Left hindlimb (tissue), 1 donor: ENCODE data around the gene ERC2.

Source experiments
- DNase-seq: peaks from one replicate; pipeline ENCODE4 v3.0.0-alpha.2; 2018

Gene ERC2

GRCh38 chr3:55906896-55907295, 561.4 kb downstream of the ERC2 start:
- no peak for DNase-seq

DNA sequence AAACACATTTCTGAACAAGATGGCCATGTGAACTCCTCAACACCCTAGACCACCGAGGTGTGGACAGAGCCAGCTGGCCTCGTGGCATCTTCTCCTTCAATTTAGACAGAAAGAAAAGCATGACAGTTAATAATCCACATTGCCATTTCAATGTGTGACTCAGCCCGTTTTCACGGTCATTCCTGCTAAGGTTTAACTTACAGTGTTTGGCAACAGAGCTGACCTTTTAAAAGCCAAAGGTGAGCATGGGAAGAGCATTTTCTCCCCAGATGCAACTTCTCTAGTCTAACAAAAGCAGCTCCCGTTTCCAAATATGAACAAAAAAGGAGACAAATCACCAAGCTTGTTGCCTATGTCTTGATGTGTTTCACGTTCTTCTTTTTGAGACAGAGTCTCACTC, 563.6 kb downstream of the ERC2 start:
- no peak for DNase-seq

DNA sequence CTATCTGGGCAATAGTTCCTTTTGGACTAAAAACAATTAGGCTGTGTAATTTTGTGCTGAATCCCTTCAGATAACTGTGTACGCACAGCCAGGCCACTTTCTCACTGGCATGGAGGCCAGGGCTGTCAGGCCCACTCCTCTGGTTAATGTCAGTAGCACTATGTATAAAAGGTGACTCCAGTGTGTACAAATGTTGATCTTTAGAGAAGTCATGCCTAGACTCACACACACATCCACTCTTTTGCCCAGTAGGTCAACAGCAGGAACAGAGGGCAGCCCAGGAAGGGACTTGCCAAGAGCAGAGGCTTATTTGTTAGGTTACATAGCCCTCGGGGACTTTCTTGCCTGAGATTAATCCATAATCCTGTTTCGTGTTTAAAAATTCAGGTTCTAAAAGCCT, 564.6 kb downstream of the ERC2 start:
- DNase-seq: no peak

GRCh38 chr3:55902221-55902900, 565.9 kb downstream of the ERC2 start:
- DNase-seq: peak; percentile 58

GRCh38 chr3:55899887-55900286, 568.4 kb downstream of the ERC2 start:
- DNase-seq: no peak

- DNase-seq: no peak
Measured at GRCh38 chr3:55897573-55898224, 570.6 kb downstream of the ERC2 start.

- DNase-seq: no peak
Measured at GRCh38 chr3:55895897-55896566, 572.2 kb downstream of the ERC2 start.

- no peak for DNase-seq
Measured at GRCh38 chr3:55894605-55895004, 573.7 kb downstream of the ERC2 start.

GRCh38 chr3:55893045-55893664, 575.1 kb downstream of the ERC2 start:
- no peak for DNase-seq

DNA sequence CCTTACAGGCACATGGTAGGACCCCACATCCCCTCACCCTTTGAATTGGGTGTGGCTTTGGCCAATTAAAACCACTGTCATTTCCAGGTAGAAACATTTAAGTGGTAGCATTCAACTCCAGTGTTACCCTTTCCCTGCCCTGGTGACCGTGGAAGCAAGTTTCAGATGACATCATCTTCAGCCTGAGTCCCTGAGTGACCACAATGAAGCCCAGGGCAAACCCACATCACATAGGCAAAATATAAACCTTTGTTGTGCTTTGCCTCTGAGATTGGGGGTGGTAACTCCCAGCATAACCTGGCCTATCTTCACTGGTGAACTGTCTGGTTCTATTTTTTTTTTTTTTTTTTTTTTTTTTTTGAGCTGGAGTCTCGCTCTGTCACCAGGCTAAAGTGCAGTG, 577.2 kb downstream of the ERC2 start:
- no peak for DNase-seq

DNA sequence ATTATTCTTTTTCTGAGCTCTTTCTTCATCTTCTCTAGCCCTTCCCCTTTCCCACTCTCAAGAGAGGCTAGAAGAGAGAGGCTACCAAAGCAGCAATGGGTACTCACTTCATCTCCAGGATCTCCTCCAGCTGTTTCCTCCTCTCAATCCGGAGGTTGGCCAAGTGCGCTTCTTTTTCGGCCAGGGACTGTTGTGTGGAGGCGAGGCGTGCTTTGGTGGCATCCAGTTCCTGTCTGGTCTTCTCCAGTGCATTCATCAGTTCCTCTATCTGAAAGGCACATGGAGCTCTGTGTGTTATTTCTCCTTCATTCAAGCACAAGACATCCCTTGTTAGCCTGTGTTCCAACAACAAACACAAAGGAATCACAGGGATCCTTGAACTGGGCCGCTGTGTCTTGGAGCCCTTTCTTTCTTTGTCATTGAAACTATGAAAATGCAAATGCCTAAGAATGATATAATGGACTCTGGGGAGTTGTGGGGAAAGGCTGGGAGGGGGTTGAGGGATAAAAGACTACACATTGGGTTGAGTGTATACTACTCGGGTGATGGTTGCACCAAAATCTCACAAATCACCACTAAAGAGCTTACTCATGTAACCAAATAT, 579.9 kb downstream of the ERC2 start:
- no peak for DNase-seq

GRCh38 chr3:55885721-55886120, 582.5 kb downstream of the ERC2 start:
- no peak for DNase-seq

DNA sequence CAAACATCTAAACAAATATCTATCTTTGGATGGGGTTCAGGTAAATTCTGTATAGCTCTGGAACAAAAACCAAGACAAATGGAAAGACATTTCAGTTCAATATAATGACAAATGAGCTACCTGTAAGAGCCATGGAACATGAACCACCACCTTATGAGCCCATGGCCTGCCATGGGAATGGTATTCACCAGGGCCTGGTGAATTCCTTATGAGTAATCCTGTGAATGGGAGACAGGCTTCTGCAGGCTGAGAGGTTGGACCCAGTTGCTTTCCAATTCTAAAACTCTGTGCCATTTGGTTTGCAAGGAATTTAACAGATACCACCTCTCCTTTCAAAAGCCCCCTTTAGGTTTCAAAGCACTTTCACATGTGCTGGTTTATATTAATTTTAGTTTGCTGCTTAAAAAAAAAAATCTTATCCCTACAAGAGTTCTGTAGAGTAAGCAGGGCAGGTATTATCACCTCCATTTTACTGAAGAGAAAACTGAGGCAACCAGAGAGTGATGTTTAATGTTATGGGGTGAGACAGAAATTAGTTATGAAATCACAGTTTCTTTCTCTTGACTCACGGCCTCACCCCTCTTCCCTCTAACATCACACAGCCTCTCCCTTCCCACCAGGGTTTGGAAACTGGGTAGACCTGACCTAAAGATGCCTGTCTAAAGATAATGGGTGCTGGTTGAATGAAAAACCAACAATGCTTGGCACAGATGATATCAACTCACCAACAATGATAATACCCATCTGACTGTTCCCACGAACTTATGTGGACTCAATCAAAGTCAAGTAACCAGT, 583.6 kb downstream of the ERC2 start:
- DNase-seq: no peak

- DNase-seq: no peak
Measured at GRCh38 chr3:55884066-55884465, 584.2 kb downstream of the ERC2 start.

DNA sequence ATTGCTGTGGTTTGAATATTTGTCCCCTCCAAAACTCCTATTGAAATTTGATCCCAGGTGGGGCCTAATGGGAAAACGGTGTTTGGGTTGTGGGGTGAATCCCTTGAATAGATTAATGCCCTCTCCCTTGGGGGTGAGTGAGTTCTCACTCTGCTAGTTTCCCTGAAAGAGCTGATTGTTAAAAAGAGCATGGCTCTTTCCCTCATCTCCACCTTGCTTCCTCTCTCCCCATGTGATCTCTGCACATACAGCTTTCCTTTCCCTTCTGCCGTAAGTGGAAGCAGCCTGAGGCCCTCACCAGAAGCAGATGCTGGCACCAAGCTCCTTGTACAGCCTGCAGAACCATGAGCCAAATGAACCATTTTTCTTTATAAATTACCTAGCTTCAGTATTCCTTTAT, 586.3 kb downstream of the ERC2 start:
- DNase-seq: no peak

DNA sequence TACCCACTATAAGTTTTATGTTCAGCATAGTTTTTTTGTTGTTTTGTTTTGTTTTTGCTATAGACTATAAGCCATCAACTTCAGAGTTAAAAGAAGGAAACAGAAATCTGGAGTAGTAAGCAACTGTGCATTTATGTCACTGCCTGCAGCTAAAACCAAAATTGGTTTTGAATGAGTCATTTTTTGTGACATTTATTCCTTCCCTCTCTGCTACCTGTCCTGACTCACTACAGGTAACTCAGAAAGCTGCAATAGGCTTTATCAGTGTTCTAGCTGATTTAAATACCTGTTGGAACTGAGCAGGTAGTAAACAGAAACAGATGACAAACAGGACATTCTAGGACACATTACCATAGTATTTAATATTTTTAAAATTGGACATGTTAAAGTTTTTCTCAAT, 587.9 kb downstream of the ERC2 start:
- DNase-seq: no peak

- no peak for DNase-seq
Measured at GRCh38 chr3:55879901-55880331, 588.4 kb downstream of the ERC2 start.

DNA sequence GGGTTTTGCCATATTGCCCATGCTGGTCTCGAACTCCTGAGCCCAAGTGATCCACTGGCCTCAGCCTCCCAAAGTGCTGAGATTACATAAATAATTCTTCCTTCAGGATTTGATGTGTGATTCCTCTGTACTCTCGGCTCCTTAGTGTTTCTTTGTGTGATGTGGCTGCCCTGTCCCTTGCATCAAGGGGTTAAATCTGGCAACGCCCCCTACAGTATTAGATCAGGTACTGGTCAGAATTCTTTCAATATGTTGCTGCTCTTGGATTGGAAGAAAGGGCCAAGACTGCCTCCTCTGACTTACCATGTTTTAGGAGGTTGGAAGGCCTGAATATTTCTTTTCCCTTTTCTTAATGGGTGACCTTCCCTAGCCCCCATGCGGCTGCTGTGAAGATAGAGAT, 590.6 kb downstream of the ERC2 start:
- no peak for DNase-seq

- DNase-seq: no peak
Measured at GRCh38 chr3:55876560-55876959, 591.7 kb downstream of the ERC2 start.

DNA sequence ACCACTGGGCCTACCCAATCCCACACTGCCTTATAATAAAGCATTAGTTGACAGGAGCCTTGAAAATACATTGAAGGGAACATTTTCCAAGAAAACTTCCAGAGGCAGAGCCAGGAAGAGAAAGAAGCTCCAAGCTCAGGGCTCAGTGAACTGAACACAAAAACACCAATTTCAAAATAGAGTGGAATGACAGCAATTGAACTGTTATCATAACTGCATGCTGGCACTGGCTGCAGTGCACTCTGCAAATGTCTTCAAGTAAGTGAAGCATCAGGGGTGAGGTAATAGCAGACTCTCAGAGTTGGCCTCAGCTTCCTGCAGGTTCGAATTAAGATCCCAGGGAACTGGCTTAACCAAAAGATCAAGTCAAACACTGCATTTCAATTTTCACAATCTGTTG, 593.2 kb downstream of the ERC2 start:
- DNase-seq: no peak

GRCh38 chr3:55873523-55874254, 594.6 kb downstream of the ERC2 start:
- no peak for DNase-seq

- no peak for DNase-seq
Measured at GRCh38 chr3:55870594-55870993, 597.7 kb downstream of the ERC2 start.
